Mesenchymal stem cell (in vitro differentiated cells and primary cell): ENCODE measurements around the gene HAX1.
"Not testable (repeated sequence)": the region's sequence is repeated elsewhere in the genome, so short reads cannot be mapped to it uniquely, and the experiment has no call there.

Experiments used
- DNase-seq: peaks from one replicate; pipeline ENCODE4 v3.0.0-alpha.2; 2013
- H2AFZ ChIP-seq: one replicate; pipeline ENCODE4 v1.6.1; 2013; ENCODE audit warnings: low read depth, mild to moderate bottlenecking, control low read depth, inconsistent platforms, low read length, moderate library complexity
- H2AK5ac ChIP-seq: 2 replicates; pipeline ENCODE4 v1.6.1; 2013; ENCODE audit warnings: low read length, moderate library complexity, mild to moderate bottlenecking, inconsistent platforms; ENCODE audit not compliant: severe bottlenecking
- H2BK120ac ChIP-seq: one replicate; pipeline ENCODE4 v1.6.1; 2013; ENCODE audit warnings: low read depth, mild to moderate bottlenecking, inconsistent platforms, low read length, moderate library complexity
- H2BK12ac ChIP-seq, 2 experiments: one replicate each; pipeline ENCODE4 v1.6.1; 2013; ENCODE audit warnings: inconsistent platforms in 2 of 2, low read length in 2 of 2, mild to moderate bottlenecking in 2 of 2, moderate library complexity in 2 of 2, control low read depth in 1 of 2
- H2BK15ac ChIP-seq: one replicate; pipeline ENCODE4 v1.6.1; 2013; ENCODE audit warnings: mild to moderate bottlenecking, low read depth, inconsistent platforms; ENCODE audit not compliant: poor library complexity, severe bottlenecking
- H2BK5ac ChIP-seq: 2 replicates; pipeline ENCODE4 v1.6.1; 2013; ENCODE audit warnings: low read depth, mild to moderate bottlenecking, low read length, control low read depth, inconsistent platforms; ENCODE audit not compliant: poor library complexity, severe bottlenecking
- H3K14ac ChIP-seq, 2 experiments: one replicate each; pipeline ENCODE4 v1.6.1; 2013; ENCODE audit warnings: inconsistent platforms in 2 of 2, low read length in 2 of 2, control low read depth in 1 of 2, mild to moderate bottlenecking in 1 of 2, moderate library complexity in 1 of 2
- H3K18ac ChIP-seq, 2 experiments: one replicate each; pipeline ENCODE4 v1.6.1; 2013; ENCODE audit warnings: inconsistent platforms in 2 of 2, low read length in 2 of 2, control low read depth in 1 of 2, low read depth in 1 of 2, mild to moderate bottlenecking in 1 of 2
- H3K23ac ChIP-seq, 2 experiments: one replicate each; pipeline ENCODE4 v1.6.1; 2013; ENCODE audit warnings: inconsistent platforms in 2 of 2, low read length in 2 of 2, mild to moderate bottlenecking in 2 of 2, moderate library complexity in 2 of 2, control low read depth in 1 of 2
- H3K27ac ChIP-seq: 2 replicates; pipeline ENCODE4 v1.5.1; 2013; ENCODE audit warnings: mild to moderate bottlenecking, moderate library complexity, low read length, control low read depth, inconsistent platforms; ENCODE audit not compliant: poor library complexity, severe bottlenecking
- H3K27me3 ChIP-seq, 2 experiments: 2 replicates each; pipeline versions ENCODE4 v1.6.1 to v1.7.0; 2013; ENCODE audit warnings: low read length in 2 of 2, mild to moderate bottlenecking in 2 of 2, moderate library complexity in 2 of 2, control low read depth in 1 of 2, inconsistent platforms in 1 of 2; ENCODE audit not compliant: control insufficient read depth in 1 of 2, insufficient read depth in 1 of 2
- H3K36me3 ChIP-seq, 2 experiments: 2 replicates each; pipeline versions ENCODE4 v1.6.1 to v1.7.0; 2013; ENCODE audit warnings: low read length in 2 of 2, control low read depth in 1 of 2, inconsistent platforms in 1 of 2, low read depth in 1 of 2, mild to moderate bottlenecking in 1 of 2; ENCODE audit not compliant: insufficient read depth in 2 of 2, control insufficient read depth in 1 of 2
- H3K4ac ChIP-seq, 2 experiments: one replicate each; pipeline ENCODE4 v1.6.1; 2013; ENCODE audit warnings: inconsistent platforms in 2 of 2, low read length in 2 of 2, mild to moderate bottlenecking in 2 of 2, moderate library complexity in 2 of 2, control low read depth in 1 of 2, low read depth in 1 of 2
- H3K4me1 ChIP-seq: 2 replicates; pipeline ENCODE4 v1.6.1; 2013; ENCODE audit warnings: low read depth, low read length, control low read depth; ENCODE audit not compliant: control insufficient read depth, insufficient read depth
- H3K4me2 ChIP-seq: 2 replicates; pipeline ENCODE4 v1.6.1; 2013; ENCODE audit warnings: low read length, mild to moderate bottlenecking, inconsistent platforms; ENCODE audit not compliant: poor library complexity, severe bottlenecking
- H3K4me3 ChIP-seq, 2 experiments: 2 replicates each; pipeline versions ENCODE4 v1.5.1 to v1.7.0; 2013; ENCODE audit warnings: low read length in 2 of 2, mild to moderate bottlenecking in 2 of 2, control low read depth in 1 of 2, low read depth in 1 of 2; ENCODE audit not compliant: insufficient read depth in 1 of 2
- H3K79me1 ChIP-seq: replicated peaks from 2 replicates; pipeline ENCODE4 v1.6.1; 2013; ENCODE audit warnings: mild to moderate bottlenecking, control low read depth, low read length, inconsistent platforms; ENCODE audit not compliant: poor library complexity, severe bottlenecking
- H3K9ac ChIP-seq: 2 replicates; pipeline ENCODE4 v1.7.0; 2013; ENCODE audit warnings: mild to moderate bottlenecking, low read length, moderate library complexity
- H3K9me3 ChIP-seq: 2 replicates; pipeline ENCODE4 v1.7.0; 2013; ENCODE audit warnings: mild to moderate bottlenecking, low read length; ENCODE audit not compliant: control insufficient read depth
- H4K8ac ChIP-seq: one replicate; pipeline ENCODE4 v1.6.1; 2013; ENCODE audit warnings: inconsistent platforms, mild to moderate bottlenecking, low read length, moderate library complexity
- H4K91ac ChIP-seq: one replicate; pipeline ENCODE4 v1.6.1; 2013; ENCODE audit warnings: mild to moderate bottlenecking, low read length, inconsistent platforms
- WGBS: methylation state at CpG from one replicate; pipeline ENCODE4 v1.1.7; 2013; ENCODE audit warnings: mixed read lengths; 5-methylcytosine and 5-hydroxymethylcytosine counted together

HAX1 gene

GRCh38 chr1:154313066-154313356 is 40.6 kb downstream of the HAX1 start:
- no peak overlapping the region for H3K4me3 ChIP-seq
- H2BK15ac ChIP-seq: no peak overlapping the region
- H3K79me1 ChIP-seq: no peaks in the 10 kb centered on the region
- no peak overlapping the region for H2BK120ac ChIP-seq
- no peak overlapping the region for H2AFZ ChIP-seq
- no peak overlapping the region for H3K27ac ChIP-seq
- H2AK5ac ChIP-seq: no peak overlapping the region
- peaks cover 10% of the 10 kb centered on the region for H3K9me3 ChIP-seq
- H3K18ac ChIP-seq: no peak overlapping the region
- no peak overlapping the region for H3K23ac ChIP-seq
- no peak overlapping the region for H4K91ac ChIP-seq
- H3K27me3 ChIP-seq: no peaks in the 10 kb centered on the region
- DNase-seq: no peak
- H3K4me1 ChIP-seq: no peaks in the 10 kb centered on the region
- no peak overlapping the region for H3K9ac ChIP-seq
- WGBS: 75% methylated on average over 8 of the region's 10 CpGs
- no peak overlapping the region for H4K8ac ChIP-seq
- H2BK12ac ChIP-seq: no peak overlapping the region
- no peak overlapping the region for H3K4me2 ChIP-seq
- no peaks in the 10 kb centered on the region for H3K36me3 ChIP-seq
- no peak overlapping the region for H2BK5ac ChIP-seq
- H3K14ac ChIP-seq: no peak overlapping the region
- no peak overlapping the region for H3K4ac ChIP-seq

- not testable (repeated sequence) for H4K8ac ChIP-seq, H3K9me3 ChIP-seq, H2BK120ac ChIP-seq, H3K36me3 ChIP-seq, H3K79me1 ChIP-seq, H3K4me2 ChIP-seq, H4K91ac ChIP-seq, H3K14ac ChIP-seq, H3K4me1 ChIP-seq, DNase-seq, H2BK15ac ChIP-seq, H2AK5ac ChIP-seq, H2BK12ac ChIP-seq, H3K4me3 ChIP-seq, H2AFZ ChIP-seq, H3K9ac ChIP-seq, H3K23ac ChIP-seq, H3K27me3 ChIP-seq, H2BK5ac ChIP-seq, H3K27ac ChIP-seq, H3K4ac ChIP-seq, H3K18ac ChIP-seq
- 84% methylated on average over 1 of the region's 3 CpGs for WGBS
These were observed 41.8 kb downstream of the HAX1 start for GRCh38 chr1:154314226-154314625.

- no peak overlapping the region for H3K4me2 ChIP-seq
- no peak overlapping the region for H3K18ac ChIP-seq
- H4K8ac ChIP-seq: no peak overlapping the region
- H2AFZ ChIP-seq: no peak overlapping the region
- H3K4me3 ChIP-seq: no peak overlapping the region
- H3K9ac ChIP-seq: no peak overlapping the region
- H2BK5ac ChIP-seq: no peak overlapping the region
- H3K23ac ChIP-seq: no peak overlapping the region
- H4K91ac ChIP-seq: no peak overlapping the region
- no peak overlapping the region for H2BK15ac ChIP-seq
- H3K27ac ChIP-seq: no peak overlapping the region
- H3K27me3 ChIP-seq: peaks cover 0 to 6% of the 10 kb centered on the region in 2 experiments
- WGBS: no CpG with 5 or more reads among the region's 1 CpG
- H3K4ac ChIP-seq: no peak overlapping the region
- H2BK12ac ChIP-seq: no peak overlapping the region
- no peaks in the 10 kb centered on the region for H3K4me1 ChIP-seq
- no peaks in the 10 kb centered on the region for H3K79me1 ChIP-seq
- peak; percentile 1 for DNase-seq
- no peak overlapping the region for H2BK120ac ChIP-seq
- peaks cover 10% of the 10 kb centered on the region for H3K9me3 ChIP-seq
- H3K14ac ChIP-seq: no peak overlapping the region
- no peak overlapping the region for H2AK5ac ChIP-seq
- no peaks in the 10 kb centered on the region for H3K36me3 ChIP-seq
These were observed 44.3 kb downstream of the HAX1 start for GRCh38 chr1:154316704-154317103.

GRCh38 chr1:154318386-154318785 is 46.0 kb downstream of the HAX1 start:
- Histone ChIP-seq H3K27ac (no peak overlapping the region), H3K14ac (no peak overlapping the region), H4K91ac (no peak overlapping the region), H3K4ac (no peak overlapping the region), H3K36me3 (no peaks in the 10 kb centered on the region), H3K4me1 (no peaks in the 10 kb centered on the region), H4K8ac (no peak overlapping the region), H2BK15ac (no peak overlapping the region), H2BK120ac (no peak overlapping the region), H3K9ac (no peak overlapping the region), H3K4me3 (no peak overlapping the region), H3K79me1 (no peaks in the 10 kb centered on the region), H3K23ac (no peak overlapping the region), H3K4me2 (no peak overlapping the region), H3K27me3 (peaks cover 10 to 19% of the 10 kb centered on the region in 2 experiments), H2BK5ac (no peak overlapping the region), H2AFZ (no peak overlapping the region), H3K18ac (no peak overlapping the region), H2AK5ac (no peak overlapping the region), H2BK12ac (no peak overlapping the region), H3K9me3 (peaks cover 10% of the 10 kb centered on the region)
- WGBS: 81% methylated on average over 4 of the region's 4 CpGs
- no peak for DNase-seq
